T follicular helper cell (primary cell): ENCODE measurements around the gene SRGAP1.
"Not testable (repeated sequence)": the region's sequence is repeated elsewhere in the genome, so short reads cannot be mapped to it uniquely, and the experiment has no call there.

Experiments used
- DNase-seq: peaks from one replicate; pipeline ENCODE4 v3.0.0-alpha.2; 2020; ENCODE audit warnings: low read depth

SRGAP1 gene

DNA sequence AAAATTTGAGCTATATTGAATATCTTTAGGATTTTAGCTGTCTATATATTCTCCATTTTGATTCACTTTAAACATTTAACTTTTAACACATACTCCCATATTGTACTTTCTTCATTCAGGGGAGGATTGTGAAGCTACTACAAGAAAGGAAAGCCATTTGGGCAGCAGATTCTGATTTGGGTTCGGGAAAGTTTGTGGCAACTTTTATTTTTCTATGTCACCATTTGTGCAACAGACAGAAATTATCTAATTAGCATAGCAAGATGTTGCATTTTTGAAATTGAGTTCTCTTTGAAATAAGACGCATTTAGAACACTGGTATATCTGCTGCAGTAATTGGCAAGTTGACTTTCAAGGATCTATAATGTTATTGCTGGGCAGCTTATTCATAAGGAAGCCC is 243.3 kb downstream of the SRGAP1 start:
- no peak for DNase-seq

DNA sequence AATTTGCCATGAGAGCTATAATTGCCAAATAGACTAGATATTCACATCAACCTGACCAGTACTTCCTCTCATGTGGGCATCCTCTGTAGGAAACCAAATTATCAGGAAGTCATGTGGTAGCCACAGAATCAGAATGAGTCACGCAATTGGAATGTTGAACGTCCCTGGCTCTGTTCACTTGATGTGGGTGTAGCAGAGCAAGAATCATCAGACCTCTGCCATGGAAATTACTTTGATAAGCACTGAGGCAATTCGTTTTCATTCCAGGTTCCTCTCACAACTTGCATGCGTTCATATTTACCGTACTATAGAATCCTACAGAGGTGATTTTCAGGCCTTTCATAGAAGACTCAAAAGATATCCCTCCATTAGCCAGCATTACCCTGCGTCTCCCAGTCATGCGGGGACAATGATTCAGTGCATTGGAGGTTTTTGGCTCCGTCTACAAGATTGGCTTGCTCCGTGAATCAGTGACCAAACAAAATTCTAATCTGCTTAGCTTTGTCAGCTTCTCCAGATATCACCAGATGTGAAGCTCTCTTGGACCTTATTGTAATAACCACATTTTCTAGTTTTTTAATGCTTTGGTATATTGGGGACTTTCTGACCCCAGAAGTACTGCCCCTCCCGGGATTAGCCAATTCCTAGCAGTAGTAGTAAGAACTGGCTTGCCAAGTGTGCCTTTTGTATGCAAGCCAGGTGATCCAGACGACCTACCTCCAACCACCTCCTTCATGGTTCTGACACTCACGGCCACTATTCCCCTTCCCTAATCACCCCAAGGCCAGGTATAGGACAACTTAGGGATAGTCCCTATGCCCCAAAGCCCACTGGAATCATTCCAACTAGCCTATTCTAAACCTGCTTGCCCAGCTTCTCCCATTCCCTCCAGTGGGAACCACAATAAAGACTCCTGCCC is 244.2 kb downstream of the SRGAP1 start:
- no peak for DNase-seq

DNA sequence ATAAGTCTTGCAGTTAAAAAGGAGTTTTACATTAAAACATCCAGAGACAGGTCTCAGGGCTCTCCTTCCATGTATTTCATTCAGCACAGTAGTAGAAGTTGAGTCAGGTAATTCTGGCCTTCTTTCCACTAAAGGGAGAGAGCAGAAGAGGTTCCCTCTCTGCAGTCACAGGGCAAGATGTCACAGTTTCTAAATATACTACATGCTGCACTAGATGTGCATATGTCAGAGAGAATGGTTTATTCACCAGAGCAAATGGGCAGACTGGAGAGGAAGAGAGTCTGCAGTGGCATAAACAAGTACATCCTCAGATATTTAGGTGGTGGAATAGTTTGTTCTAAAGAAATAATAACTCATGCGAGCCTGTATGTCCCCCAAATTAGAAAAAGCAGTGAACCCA is 245.5 kb downstream of the SRGAP1 start:
- no peak for DNase-seq

DNA sequence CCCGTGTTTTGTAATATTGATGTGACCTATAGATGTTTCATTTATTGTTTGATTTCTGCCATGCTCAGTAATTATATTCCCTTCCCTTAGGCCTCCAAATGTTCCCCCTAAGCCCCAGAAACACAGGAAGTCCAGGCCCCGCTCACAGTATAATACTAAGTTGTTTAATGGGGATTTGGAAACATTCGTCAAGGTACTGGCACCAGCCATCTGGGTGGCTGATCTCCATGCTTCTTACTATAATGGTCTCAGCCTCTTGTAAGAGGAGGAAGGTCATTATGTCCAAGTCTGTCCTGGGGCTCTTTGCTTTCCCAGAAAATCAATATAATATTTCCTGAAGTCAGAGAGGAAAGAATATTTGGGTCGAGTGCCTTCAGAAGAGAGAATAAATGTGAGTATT is 246.7 kb downstream of the SRGAP1 start:
- no peak for DNase-seq

DNA sequence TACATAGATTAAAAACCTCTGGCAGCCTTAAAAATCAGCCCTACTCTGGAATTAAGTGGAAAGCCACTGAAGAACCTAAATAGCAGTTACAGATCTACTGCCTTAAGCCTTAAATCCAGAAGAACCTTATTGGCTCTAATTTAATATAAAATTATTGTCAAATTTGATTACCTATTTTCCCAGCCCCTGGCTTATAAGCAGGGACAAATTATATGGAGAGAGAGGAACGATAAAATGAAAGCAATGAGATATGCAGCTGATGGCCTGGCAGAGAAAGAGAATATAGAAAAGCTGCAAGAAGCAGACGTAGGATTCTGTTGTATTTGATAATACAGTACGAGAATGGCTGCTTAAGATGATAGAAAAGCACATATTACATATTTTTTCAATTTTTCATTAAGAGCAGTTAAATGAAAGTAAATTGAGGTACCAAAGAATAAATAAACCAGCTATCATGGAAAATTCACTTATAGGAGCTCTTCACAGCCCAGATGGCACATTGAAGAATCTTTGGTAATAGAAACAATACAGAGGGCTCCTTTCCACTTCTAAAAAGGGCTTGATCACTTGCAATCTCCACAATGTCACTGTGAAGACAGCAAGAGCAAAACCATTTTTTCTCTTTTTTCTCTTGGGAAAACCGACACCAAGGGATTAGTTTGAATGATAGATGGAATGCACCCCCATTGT is 248.2 kb downstream of the SRGAP1 start:
- no peak for DNase-seq

DNA sequence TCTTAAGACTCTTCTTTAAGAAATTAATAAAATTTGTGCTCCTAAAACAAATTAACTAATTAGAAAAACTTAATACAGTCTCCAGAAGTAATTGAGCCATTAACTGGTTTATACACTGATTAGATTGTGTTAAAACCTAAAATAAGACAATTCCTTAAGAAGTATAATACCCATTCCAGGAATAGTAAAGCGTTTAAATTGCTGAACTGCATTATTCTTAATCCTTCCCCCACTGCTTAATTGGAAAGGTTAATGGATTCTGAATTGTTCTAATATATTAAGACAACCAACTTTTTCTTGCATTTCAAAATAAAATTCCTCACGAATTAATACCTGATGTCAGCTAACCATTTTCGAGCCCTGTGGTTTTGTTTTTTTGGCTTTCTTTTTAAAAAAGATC is 249.2 kb downstream of the SRGAP1 start:
- no peak for DNase-seq

DNA sequence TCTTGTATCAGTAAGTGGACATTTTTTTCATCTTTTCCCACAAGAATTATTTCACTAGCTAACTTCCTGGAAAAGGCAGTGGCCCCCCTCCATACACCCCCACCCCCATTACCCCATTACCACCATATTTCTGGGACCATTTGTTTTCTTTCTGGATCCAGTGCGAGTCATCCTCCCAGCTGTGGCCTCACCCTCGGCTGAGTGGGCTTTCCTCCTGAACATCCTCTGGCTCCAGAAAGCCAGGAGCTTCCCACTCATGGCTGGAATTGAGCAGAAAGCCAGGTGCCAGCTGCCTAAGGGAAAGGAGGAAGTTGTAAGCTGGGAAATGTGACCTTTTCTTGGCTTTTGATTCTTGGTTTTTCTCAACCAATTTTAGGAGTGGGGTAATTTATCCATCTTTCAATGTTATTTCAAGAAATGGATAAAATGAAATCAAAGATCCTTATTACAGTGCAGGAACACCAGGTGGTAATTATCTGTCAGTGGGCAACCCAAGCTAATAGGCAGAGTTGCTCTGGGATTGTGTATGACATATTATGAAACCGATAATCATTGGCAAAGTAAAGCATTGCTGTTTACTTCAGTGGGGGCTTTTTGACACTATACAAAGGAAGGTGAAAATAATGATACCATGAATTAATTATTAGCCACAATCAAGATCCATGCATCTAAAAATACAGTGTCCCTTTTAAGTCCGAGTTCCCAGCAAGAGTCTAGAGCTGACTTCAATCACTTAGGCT is 253.0 kb downstream of the SRGAP1 start:
- DNase-seq, result no peak

DNA sequence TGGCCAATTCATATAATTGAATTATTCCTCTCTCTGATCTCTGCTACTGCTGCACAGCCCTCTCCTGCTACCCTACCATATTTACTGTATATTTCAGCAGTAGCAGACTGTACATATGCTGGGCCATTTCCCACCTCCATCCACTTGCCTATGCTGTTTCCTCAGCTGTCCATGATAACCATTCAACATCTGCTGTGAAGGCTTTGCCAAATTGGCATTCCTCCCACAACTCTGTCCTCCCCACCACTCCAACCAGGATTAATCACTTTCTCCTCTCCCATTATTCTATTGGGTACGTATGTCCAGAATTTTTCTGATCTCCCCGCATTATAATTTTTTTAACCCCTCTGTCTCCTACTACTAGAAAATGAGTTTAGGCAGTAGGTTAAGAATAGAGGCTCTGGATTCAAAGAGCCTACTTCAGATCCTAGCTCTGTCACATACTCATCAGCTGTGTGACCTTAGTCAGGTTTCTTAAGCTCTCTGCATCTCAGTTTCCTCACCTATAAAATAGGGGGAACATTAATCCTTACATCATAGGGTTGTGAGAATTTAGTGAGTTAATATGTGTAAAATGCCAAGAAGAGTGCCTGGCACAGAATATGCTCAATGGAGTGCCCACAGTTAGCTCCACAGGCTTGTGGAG is 254.3 kb downstream of the SRGAP1 start:
- no peak for DNase-seq

DNA sequence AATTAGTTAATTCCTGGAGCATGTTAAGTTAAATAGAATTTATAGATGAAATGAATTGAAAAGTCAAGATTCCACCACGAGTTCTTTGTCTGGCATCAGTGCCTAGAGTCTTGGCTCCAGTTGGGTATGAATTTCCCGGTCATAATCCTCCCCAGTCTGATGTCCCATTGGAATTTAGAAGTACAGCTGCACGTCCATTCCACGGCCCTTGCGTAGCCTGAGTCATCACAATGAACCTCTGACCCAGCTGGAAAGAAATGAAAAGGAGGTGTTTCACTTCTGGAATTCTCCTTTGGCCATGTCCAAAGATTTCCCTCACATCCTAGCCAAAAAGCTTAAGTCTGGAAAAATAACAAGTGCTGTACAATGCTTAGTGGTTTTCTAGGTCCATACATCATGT is 254.9 kb downstream of the SRGAP1 start:
- DNase-seq, result no peak

DNA sequence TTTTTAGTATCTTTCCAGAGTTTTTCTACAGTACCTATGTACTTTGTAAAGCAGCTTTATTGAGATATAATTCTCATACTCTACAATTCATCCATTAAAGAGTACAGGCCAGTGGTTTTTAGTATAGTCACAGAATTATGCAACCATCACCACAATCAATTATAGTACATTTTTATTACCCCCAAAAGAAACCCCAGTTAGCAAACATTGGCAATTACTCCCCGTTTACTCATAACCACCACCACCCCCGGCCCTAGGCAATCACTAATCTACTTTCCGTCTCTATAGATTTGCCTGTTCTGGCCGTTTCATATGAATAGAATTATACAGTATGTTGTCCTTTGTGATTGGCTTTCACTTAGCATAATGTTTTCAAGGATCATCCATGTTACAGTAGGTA is 257.8 kb downstream of the SRGAP1 start:
- no peak for DNase-seq

DNA sequence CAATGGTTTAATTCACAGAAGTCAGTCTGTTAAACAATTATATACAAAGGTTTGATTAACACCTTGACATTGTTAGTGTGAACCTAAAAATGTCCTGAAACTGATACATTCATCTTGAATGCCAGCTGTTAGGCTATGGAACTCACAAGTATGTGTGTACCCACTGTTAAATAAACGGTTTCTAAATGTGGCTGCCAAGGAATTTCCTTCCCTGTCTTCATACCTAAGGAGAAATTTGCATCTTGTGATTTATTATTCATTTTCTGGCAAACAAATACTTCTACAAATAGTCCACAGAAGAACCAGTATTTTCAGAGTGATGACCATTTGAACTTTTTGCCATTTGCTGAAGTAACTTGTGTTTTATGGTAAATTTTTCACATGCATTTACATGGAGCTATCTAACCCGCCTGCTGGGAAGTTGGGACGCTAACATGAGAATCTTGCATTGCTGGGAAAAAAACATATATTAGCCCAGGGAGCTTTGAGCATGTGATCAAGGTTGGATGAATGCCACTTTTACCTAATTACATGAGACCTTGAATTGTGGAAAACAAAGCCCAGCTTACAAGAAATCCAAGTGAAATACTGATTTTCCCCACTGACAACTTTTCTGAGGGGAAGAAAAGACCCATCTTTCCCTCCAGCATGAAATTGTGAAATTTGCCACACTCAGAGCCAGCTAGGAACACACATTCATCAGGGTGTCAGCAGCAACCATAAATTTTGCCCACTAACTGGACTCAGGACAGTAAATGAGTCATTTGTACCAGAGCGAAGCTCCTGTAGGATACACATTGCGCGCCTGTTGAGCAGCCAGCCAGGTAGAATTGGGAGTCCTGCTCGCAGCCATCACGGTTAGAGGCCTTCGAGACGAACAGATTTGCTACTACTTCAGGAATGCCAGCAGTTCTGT is 259.6 kb downstream of the SRGAP1 start:
- no peak for DNase-seq

DNA sequence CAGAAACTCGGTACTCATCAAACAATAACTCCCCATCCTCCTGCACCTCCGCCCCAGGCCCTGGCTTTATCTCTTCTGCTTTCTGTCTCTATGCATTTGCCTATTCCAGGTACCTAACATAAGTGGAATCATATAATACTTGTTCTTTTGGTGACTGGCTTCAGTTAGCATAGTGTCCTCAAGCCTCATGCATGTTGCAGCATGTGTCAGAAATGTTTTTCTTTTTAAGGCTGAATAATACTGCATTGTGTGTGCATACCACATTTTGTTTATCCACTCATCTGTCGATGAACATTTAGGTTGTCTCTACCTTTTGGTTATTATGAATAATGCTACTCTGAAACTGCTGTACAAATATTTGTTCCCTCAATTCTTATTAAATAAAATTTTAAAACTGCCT is 260.5 kb downstream of the SRGAP1 start:
- no peak for DNase-seq

DNA sequence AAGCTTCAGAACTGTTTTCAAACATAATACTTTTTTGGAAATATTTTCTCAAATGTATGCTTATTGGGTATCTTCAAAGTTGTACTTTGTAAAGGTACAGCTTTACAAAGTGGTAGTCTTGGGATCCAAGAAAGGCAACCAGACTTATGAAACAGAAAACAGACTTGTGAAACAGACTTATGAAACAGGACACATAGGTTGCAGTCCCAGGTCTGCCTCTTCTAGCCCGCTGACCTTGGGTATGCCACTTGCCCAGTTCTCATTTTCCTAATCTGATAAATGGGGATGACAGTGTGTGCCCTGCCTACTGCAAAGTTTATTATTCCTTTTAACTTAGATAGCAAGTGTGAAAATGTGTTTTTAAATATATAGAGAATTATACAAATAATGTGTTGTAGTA is 263.3 kb downstream of the SRGAP1 start:
- no peak for DNase-seq

DNA sequence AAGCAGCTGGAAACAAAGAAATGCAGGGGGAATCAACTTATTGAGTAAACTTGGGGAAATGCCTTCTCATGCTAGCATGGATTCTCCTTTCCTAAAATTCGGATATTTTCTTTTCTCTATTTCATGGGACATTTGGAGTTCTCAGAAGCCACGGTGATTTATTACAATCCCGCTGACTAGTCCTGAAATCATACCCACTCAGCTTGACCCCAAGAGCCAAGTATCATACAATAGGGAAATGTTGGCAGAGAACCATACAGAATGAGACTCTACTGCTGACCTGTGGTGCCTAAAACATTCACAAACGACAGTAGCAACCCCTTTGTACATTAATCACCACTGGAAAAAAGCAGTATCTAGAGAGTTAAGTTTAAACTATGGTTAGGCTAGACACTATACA is 265.2 kb downstream of the SRGAP1 start:
- no peak for DNase-seq

DNA sequence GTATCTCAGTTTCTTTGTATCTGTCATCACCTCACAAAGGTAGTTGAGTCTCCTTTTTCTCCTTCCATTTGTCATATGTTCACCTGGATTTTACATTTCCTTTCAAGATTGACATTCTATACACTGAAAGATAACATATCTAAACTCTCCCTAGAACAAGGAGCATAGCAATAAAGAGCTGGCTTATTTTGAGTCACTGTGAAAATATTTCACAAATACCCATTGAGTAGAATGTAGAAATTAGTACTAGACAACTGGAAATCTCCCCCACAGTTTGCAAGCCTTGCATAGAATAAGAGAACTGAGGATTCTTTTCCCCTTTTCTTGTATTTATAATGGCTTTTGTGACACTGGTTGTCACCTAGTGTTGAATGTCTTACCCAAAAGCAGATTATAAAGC is 266.4 kb downstream of the SRGAP1 start:
- DNase-seq, result no peak

DNA sequence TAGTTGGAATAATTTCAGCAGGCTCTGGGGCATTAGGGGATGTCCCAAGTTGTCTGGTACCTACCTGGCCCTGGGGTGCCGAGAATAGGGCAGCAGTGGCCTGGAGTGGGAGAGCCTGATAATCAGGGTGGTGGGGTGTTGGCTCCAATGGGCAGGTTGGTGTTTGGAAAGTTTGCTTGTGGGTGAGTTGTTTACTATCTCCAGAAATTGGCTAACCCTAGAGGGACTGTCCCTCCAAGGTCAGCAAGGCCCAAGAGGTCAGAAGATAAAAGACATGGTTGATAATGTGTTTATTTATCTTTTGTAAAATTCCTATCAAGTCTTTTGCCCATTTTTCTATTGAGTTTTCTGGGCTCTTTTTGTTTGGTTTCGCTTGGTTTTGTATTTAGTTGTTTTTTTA is 272.5 kb downstream of the SRGAP1 start:
- DNase-seq, result no peak

DNA sequence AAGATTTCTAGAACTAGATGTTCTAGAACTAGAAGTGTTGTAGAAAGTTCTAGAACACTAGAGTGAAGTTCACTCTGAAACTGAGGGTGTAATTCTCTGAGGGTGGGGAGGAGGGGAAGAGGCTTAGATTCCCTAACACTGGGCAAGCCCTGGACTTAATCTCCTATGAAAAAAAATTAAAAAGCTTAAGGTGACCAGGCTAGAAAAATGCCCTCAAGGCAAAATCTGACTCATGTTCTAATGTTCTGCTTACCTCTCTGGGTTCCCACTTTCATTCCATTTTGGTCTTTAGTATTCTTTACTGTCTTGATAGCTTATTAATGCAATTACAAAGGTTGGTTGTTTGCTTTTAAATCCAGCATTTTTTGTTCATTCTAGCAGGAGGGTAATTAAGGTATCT is 276.1 kb downstream of the SRGAP1 start:
- DNase-seq, result no peak

DNA sequence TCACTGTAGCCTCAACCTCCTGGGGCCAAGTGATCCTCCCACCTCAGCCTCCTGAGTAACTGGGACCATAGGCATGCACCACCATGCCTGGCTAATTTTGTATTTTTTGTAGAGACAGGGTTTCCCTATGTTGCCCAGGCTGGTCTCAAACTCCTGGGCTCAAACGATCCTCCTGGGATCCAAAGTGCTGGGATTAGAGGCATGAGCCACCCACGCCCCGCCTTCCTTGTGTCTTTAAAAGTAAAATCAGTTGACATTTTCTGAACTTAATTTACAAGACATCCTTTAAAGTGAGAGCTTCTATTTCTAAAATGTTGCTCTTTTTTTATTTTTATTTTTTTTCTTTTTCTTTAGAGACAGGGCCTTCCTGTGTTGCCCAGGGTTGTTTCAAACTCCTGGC is 276.6 kb downstream of the SRGAP1 start:
- not testable (repeated sequence) for DNase-seq

DNA sequence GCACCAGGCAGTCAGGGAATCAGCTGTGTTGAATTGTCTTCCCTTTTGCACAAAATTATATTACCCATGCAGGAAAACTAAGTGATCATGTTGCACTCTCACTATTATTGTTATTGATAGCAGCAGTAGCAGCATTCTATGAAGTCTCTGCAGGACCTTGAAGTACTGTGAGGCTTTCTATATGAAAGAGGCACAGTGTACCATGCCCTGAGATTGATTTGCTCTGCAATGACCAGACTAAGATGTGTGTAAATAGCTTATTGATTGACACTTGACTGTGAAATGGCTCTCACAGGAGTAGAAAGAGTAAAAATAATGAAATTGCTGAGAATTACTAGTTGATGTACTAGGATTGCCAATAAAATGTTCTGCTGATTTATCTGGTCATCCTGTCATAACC is 277.7 kb downstream of the SRGAP1 start:
- no peak for DNase-seq

DNA sequence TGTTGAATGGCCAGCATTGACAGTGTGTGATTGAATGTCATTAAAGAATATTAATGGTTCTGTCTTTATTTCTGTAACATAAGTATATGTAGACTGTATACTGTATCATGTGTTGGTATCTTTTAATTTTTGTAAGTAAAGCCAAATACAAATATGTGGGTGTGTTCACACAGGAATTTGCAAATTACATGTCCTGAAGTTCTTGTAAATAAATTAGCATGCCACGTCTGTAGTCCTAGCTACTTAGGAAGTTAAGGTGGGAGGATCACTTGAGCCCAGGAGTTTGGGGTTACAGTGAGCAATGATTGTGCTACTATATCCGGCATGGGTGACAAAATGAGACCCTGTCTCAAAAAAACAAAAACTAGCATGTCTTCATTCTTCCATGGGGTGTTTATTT is 278.5 kb downstream of the SRGAP1 start:
- DNase-seq, result no peak

DNA sequence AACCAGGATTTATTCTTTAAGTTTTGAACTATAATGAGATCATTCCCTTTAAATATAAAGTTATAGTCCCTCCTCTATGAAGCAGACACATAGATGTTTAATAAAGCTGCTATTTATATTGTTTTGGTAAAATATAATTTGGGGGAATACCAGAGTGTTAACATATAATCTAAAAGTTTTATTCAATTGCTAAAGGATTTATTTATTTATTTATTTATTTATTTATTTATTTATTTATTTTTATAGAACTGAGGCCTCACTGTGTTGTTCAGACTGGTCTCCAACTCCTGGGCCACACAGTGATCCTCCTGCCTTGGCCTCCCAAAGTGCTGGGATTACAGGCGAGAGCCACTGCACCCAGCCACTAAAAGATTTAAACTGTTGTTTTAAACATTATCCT is 278.9 kb downstream of the SRGAP1 start:
- DNase-seq, result no peak
